ENCODE measurements around the gene TERF2IP.
A peak's percentile ranks its signal among the peaks of the same experiment; 100 is the strongest.

Gene TERF2IP

DNA sequence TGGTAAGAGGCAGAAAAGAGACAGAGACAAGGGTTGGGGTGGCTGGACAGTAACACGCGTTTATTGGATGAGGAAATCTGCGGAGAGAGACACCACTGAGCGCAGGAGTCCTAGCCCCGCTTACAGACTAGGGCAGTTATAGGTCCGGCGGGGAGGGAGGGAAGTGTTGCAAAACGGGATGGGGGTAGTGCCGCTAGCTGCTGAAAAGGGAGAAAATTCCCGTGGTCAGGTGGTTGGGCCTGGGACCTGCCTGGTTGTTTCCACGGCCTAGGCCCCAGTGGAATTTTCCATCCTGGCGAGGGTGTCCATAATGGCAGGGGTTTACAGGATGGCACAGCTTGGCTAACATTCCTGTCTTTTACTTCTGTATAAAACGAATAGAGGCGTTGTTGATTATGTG lies 34.7 kb downstream of the TERF2IP start:
- H3K9ac ChIP-seq (ENCODE audit: low read length): no peak overlapping the region
- no peaks in the 10 kb centered on the region for H3K9me3 ChIP-seq (ENCODE audit: control insufficient read depth, low read length)
- H3K4me1 ChIP-seq (ENCODE audit: control insufficient read depth, insufficient read depth, low read length): no peaks in the 10 kb centered on the region
- no peak for DNase-seq (ENCODE audit: low read depth)
- H3K27me3 ChIP-seq (replicated peaks; ENCODE audit: control insufficient read depth, insufficient read depth, low read length): no peaks in the 10 kb centered on the region
- H3K36me3 ChIP-seq (ENCODE audit: control insufficient read depth, insufficient read depth, low read length, severe bottlenecking): no peaks in the 10 kb centered on the region
- no peak overlapping the region for H3K4me3 ChIP-seq (ENCODE audit: low read length)

- no peak for DNase-seq (ENCODE audit: low read depth)
- Histone ChIP-seq H3K27me3 (replicated peaks; ENCODE audit: control insufficient read depth, insufficient read depth, low read length) (no peaks in the 10 kb centered on the region), H3K36me3 (ENCODE audit: control insufficient read depth, insufficient read depth, low read length, severe bottlenecking) (no peaks in the 10 kb centered on the region), H3K9me3 (ENCODE audit: control insufficient read depth, low read length) (no peaks in the 10 kb centered on the region), H3K9ac (ENCODE audit: low read length) (no peak overlapping the region), H3K4me3 (ENCODE audit: low read length) (no peak overlapping the region), H3K4me1 (ENCODE audit: control insufficient read depth, insufficient read depth, low read length) (no peaks in the 10 kb centered on the region)
These were observed 39.8 kb downstream of the TERF2IP start for GRCh38 chr16:75687361-75687760.

GRCh38 chr16:75695708-75696107 lies 48.1 kb downstream of the TERF2IP start:
- no peak overlapping the region for H3K4me3 ChIP-seq (ENCODE audit: low read length)
- DNase-seq (ENCODE audit: low read depth): no peak
- no peaks in the 10 kb centered on the region for H3K4me1 ChIP-seq (ENCODE audit: control insufficient read depth, insufficient read depth, low read length)
- no peaks in the 10 kb centered on the region for H3K27me3 ChIP-seq (replicated peaks; ENCODE audit: control insufficient read depth, insufficient read depth, low read length)
- H3K9ac ChIP-seq (ENCODE audit: low read length): no peak overlapping the region
- H3K36me3 ChIP-seq (ENCODE audit: control insufficient read depth, insufficient read depth, low read length, severe bottlenecking): no peaks in the 10 kb centered on the region
- H3K9me3 ChIP-seq (ENCODE audit: control insufficient read depth, low read length): no peaks in the 10 kb centered on the region

DNA sequence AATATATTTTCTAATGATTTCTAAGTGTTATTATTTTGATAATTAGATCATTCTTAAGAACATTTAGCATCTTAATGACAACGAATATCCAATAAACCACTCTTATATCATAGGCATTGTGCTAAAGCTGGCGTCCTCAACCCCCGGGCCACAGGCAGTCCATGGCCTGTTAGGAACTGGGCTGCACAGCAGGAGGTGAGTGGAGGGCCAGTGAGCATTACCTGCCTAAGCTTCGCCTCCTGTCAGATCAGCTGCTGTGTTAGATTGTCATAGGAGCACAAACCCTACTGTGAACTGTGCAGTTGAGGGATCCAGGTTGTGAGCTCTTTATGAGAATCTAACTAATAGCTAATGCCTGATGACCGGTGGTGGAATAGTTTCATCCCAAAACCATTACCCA lies 50.0 kb downstream of the TERF2IP start:
- Histone ChIP-seq H3K9me3 (ENCODE audit: control insufficient read depth, low read length) (no peaks in the 10 kb centered on the region), H3K9ac (ENCODE audit: low read length) (no peak overlapping the region), H3K36me3 (ENCODE audit: control insufficient read depth, insufficient read depth, low read length, severe bottlenecking) (no peaks in the 10 kb centered on the region), H3K4me3 (ENCODE audit: low read length) (no peak overlapping the region), H3K27me3 (replicated peaks; ENCODE audit: control insufficient read depth, insufficient read depth, low read length) (no peaks in the 10 kb centered on the region), H3K4me1 (ENCODE audit: control insufficient read depth, insufficient read depth, low read length) (no peaks in the 10 kb centered on the region)
- DNase-seq (ENCODE audit: low read depth): no peak

- no peak for DNase-seq (ENCODE audit: low read depth)
- no peaks in the 10 kb centered on the region for H3K27me3 ChIP-seq (replicated peaks; ENCODE audit: control insufficient read depth, insufficient read depth, low read length)
These were observed 53.8 kb downstream of the TERF2IP start, which contains the start of gene DUXB for GRCh38 chr16:75701361-75701760. DUXB (minus strand) TSS chr16:75701461; CDS start chr16:75701418, 43 bp downstream.

GRCh38 chr16:75702242-75702641 lies 54.7 kb downstream of the TERF2IP start:
- DNase-seq (ENCODE audit: low read depth): peak; percentile 3
- Histone ChIP-seq H3K27me3 (replicated peaks; ENCODE audit: control insufficient read depth, insufficient read depth, low read length) (no peaks in the 10 kb centered on the region), H3K36me3 (ENCODE audit: control insufficient read depth, insufficient read depth, low read length, severe bottlenecking) (no peaks in the 10 kb centered on the region), H3K9ac (ENCODE audit: low read length) (no peak overlapping the region), H3K9me3 (ENCODE audit: control insufficient read depth, low read length) (no peaks in the 10 kb centered on the region), H3K4me3 (ENCODE audit: low read length) (no peak overlapping the region), H3K4me1 (ENCODE audit: control insufficient read depth, insufficient read depth, low read length) (no peaks in the 10 kb centered on the region)

More at GRCh38 chr16:75701361-75701760, 53.8 kb downstream of the TERF2IP start, which contains the start of gene DUXB:
- no peaks in the 10 kb centered on the region for H3K4me1 ChIP-seq (ENCODE audit: control insufficient read depth, insufficient read depth, low read length)
- no peak within 1 kb of the TSS for H3K4me3 ChIP-seq (ENCODE audit: low read length)
- H3K36me3 ChIP-seq (ENCODE audit: control insufficient read depth, insufficient read depth, low read length, severe bottlenecking): no peaks in the 10 kb centered on the region
- no peaks in the 10 kb centered on the region for H3K9me3 ChIP-seq (ENCODE audit: control insufficient read depth, low read length)
- no peak within 1 kb of the TSS for H3K9ac ChIP-seq (ENCODE audit: low read length)

DNA sequence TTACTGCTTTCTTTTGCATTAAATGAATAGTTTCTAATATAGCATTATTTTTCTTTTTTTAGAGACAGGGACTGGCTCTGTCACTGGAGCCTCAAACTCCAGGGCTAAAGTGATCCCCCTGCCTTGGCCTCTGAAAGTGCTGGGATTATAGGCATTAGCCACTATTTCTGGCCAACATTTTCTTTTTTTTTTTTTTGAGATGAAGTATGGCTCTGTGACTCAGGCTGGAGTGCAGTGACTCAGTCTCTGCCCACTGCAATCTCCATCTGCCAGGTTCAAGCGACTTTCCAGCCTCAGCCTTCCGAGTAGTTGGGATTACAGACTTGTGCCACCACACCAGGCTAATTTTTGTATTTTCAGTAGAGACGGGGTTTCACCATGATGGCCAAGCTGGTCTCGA lies 55.7 kb downstream of the TERF2IP start:
- peak; percentile 6 for DNase-seq (ENCODE audit: low read depth)
- Histone ChIP-seq H3K36me3 (ENCODE audit: control insufficient read depth, insufficient read depth, low read length, severe bottlenecking) (no peaks in the 10 kb centered on the region), H3K9me3 (ENCODE audit: control insufficient read depth, low read length) (no peaks in the 10 kb centered on the region), H3K9ac (ENCODE audit: low read length) (no peak overlapping the region), H3K4me1 (ENCODE audit: control insufficient read depth, insufficient read depth, low read length) (no peaks in the 10 kb centered on the region), H3K4me3 (ENCODE audit: low read length) (no peak overlapping the region), H3K27me3 (replicated peaks; ENCODE audit: control insufficient read depth, insufficient read depth, low read length) (no peaks in the 10 kb centered on the region)
